Loucy (cell line): ENCODE results near the gene PDCD2L.

Experiments
- CTCF ChIP-seq: fragments of 200-600 bp; sonication (generic); conservative IDR thresholded peaks from 2 replicates; pipeline ENCODE4 v1.5.1; 2014; ENCODE audit warnings: mild to moderate bottlenecking, antibody characterized with exemption, low read length
- EZH2phosphoT487 ChIP-seq: fragments of 200-600 bp; IDR thresholded peaks from 2 replicates; pipeline ENCODE4 v1.6.1; 2018; ENCODE audit warnings: antibody characterized with exemption, mild to moderate bottlenecking, moderate library complexity, borderline replicate concordance

DNA sequence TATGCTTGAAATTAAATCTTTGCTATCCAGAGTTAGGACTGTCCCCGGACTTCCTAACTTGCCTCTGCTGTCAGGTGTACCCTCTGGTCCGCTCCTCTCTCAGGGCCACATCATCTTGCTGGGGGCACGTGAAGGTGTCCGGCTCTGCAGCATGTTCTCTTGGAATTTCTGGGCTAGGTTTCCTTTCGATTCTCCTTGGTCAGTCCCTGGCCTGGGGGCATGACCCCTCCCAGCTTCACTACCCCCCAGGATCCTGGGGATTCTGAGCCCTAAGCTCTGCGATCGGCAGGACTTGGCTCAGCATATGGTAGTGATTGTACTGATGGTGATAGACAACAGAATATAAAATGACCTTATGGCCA is 44.3 kb upstream of the PDCD2L start:
- TF ChIP-seq EZH2phosphoT487 (no peak), CTCF (no peak)
